Osteoblast (primary cell): ENCODE measurements around the gene ANKRD55. TPM values are rescaled to one million over a fixed set of nuclear protein-coding genes. Genes with fewer than 3 reads are reported as not detected.

Experiments
- DNase-seq: peaks from one replicate; pipeline ENCODE4 v3.0.0; 2011; ENCODE audit warnings: low spot score, mixed read lengths; ENCODE audit not compliant: insufficient read length; ENCODE audit errors: missing footprints
- H2AFZ ChIP-seq: 2 replicates; pipeline ENCODE4 v1.6.0; 2011; ENCODE audit warnings: mild to moderate bottlenecking, low read length
- H3K27ac ChIP-seq: 2 replicates; pipeline ENCODE4 v1.5.1; 2011; ENCODE audit warnings: mild to moderate bottlenecking, low read depth, low read length, moderate library complexity
- H3K27me3 ChIP-seq: 2 replicates; pipeline ENCODE4 v1.6.0; 2012; ENCODE audit warnings: mild to moderate bottlenecking, control low read depth, inconsistent platforms, low read length, moderate library complexity; ENCODE audit not compliant: insufficient read depth
- H3K36me3 ChIP-seq: 2 replicates; pipeline ENCODE4 v1.5.1; 2011; ENCODE audit warnings: mild to moderate bottlenecking, low read length, control low read depth, moderate library complexity; ENCODE audit not compliant: insufficient read depth
- H3K4me1 ChIP-seq: 2 replicates; pipeline ENCODE4 v1.5.1; 2011; ENCODE audit warnings: mild to moderate bottlenecking, low read length, control low read depth, moderate library complexity; ENCODE audit not compliant: insufficient read depth
- H3K4me2 ChIP-seq: 2 replicates; pipeline ENCODE4 v1.6.0; 2011; ENCODE audit warnings: mild to moderate bottlenecking, low read length; ENCODE audit not compliant: insufficient read depth
- H3K4me3 ChIP-seq: fragments of 200-600 bp; sonication (generic); 3 replicates; pipeline ENCODE4 v1.5.1; 2012; ENCODE audit warnings: mild to moderate bottlenecking, low read length, inconsistent platforms; ENCODE audit not compliant: insufficient read depth
- H3K79me2 ChIP-seq: 2 replicates; pipeline ENCODE4 v1.6.0; 2012; ENCODE audit warnings: mild to moderate bottlenecking, low read length, control low read depth, inconsistent platforms; ENCODE audit not compliant: insufficient read depth
- H3K9me3 ChIP-seq: 2 replicates; pipeline ENCODE4 v1.5.1; 2011; ENCODE audit warnings: low read depth, low read length, control low read depth
- H4K20me1 ChIP-seq: 2 replicates; pipeline ENCODE4 v1.6.0; 2012; ENCODE audit warnings: mild to moderate bottlenecking, low read length, control low read depth; ENCODE audit not compliant: insufficient read depth
- CTCF ChIP-seq: IDR thresholded peaks from 2 replicates; pipeline ENCODE4 v1.5.1; 2011; ENCODE audit warnings: mild to moderate bottlenecking, low read depth, low read length, moderate library complexity; ENCODE audit errors: extremely low read depth
- total RNA-seq: library from RNA; depleted of rRNA; stranded (reverse); fragments of >200 nt; gene quantifications from 2 replicates; pipeline ENCODE4 v1.2.3, GENCODE V29; 2012

ANKRD55 gene
- total RNA-seq, 1 donor: not detected

DNA sequence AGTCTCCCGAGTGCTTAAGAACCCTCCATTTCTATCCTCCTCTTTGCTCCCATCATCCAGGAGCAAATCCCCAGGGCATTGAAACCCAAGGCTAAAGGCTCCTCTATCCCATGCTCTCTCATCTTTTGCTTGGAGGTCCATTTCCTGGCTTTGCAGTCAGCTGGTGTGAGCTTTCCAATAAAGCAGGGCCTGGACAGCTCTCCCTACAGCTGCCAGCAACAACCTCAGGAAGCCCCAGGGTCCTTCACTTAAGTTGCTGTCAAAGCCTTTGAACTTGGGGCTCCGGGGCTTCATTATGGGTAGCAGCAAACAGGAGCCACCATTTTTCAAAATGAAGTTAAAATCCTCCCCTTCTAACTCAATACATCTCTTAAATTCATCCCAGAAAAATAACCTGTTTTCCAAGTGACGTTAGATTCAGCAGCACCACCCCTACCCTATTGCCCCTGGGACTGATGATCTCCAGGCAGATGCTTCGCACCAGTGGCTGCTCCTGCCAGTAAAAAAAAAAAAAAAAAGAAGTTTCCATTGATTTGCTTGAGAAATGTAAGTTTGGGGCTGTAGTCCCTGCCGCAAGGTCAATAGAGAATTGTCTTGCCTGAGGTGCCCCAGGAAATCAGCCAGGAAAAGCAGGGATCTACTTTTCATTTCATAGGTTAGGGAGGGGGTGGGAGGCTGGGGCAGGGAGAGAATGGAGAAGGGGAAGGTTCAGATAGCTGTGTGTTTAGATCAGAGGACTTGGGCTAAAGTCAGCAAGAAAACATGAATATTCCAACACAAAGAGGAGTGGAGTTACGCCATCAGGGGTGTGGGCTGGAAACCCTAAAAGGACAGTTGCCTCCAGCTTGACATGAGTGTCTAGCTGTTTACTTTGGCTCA lies 154.6 kb downstream of the ANKRD55 start:
- no peak overlapping the region for H3K4me2 ChIP-seq
- H3K36me3 ChIP-seq: no peaks in the 10 kb centered on the region
- no peak overlapping the region for H3K4me3 ChIP-seq
- no peaks in the 10 kb centered on the region for H3K79me2 ChIP-seq
- no peaks in the 10 kb centered on the region for H3K27me3 ChIP-seq
- no peaks in the 10 kb centered on the region for H4K20me1 ChIP-seq
- H3K9me3 ChIP-seq: no peaks in the 10 kb centered on the region
- no peak for DNase-seq
- TF ChIP-seq CTCF: no peak
- no peak overlapping the region for H2AFZ ChIP-seq
- H3K4me1 ChIP-seq: peaks cover 10% of the 10 kb centered on the region
- H3K27ac ChIP-seq: no peak overlapping the region

DNA sequence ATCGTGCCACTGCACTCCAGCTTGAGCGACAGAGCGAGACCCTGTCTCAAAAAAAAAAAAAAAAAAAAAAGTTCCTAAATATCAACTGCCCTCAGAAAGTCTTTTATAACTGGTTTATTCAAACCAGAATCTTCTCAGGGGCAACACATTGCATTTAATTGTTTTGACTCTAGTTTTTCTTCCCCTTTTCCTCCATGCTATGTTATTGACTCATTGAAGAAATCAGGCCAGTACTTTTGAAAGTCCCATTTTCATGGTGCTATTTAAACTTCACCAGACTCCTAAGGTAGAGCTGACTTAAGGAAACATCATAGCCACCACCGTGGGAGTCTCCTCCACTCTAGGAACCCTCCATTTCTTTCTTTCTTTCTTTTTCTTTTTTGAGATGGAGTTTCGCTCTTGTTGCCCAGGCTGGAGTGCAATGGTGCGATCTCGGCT lies 155.3 kb downstream of the ANKRD55 start:
- Histone ChIP-seq H3K36me3 (no peaks in the 10 kb centered on the region), H3K27ac (no peak overlapping the region), H2AFZ (no peak overlapping the region), H3K9me3 (no peaks in the 10 kb centered on the region), H3K4me2 (no peak overlapping the region), H3K79me2 (no peaks in the 10 kb centered on the region), H3K4me3 (no peak overlapping the region), H4K20me1 (no peaks in the 10 kb centered on the region), H3K4me1 (peaks cover 10% of the 10 kb centered on the region), H3K27me3 (no peaks in the 10 kb centered on the region)
- no peak for DNase-seq
- TF ChIP-seq CTCF: no peak

GRCh38 chr5:56076486-56076885 lies 156.6 kb downstream of the ANKRD55 start:
- Histone ChIP-seq H3K9me3 (no peaks in the 10 kb centered on the region), H3K4me1 (peaks cover 10% of the 10 kb centered on the region), H3K27ac (no peak overlapping the region), H3K27me3 (no peaks in the 10 kb centered on the region), H3K36me3 (no peaks in the 10 kb centered on the region), H3K4me3 (no peak overlapping the region), H3K4me2 (no peak overlapping the region), H3K79me2 (no peaks in the 10 kb centered on the region), H2AFZ (no peak overlapping the region), H4K20me1 (no peaks in the 10 kb centered on the region)
- no peak for DNase-seq
- TF ChIP-seq CTCF: no peak

DNA sequence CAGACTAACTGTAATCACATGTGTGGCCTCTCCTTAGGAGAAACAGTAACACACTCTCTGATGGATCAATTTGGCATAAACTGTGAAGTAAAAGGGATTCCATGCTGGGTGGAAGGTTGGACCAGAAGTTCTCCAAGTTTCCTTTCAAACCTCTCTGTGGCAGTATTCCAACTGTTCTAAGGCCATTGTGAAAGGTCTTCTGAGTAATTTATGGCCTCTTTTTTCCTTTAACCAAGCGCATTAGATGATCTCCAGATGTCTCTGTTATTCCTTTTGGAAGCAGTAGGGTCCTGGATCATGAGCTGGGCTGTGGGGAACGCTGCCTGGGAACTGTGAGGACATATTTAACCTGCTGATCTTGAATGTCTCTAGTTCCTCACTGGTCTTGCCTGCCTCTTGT lies 157.8 kb downstream of the ANKRD55 start:
- Histone ChIP-seq H4K20me1 (no peaks in the 10 kb centered on the region), H3K27ac (no peak overlapping the region), H3K27me3 (no peaks in the 10 kb centered on the region), H3K36me3 (no peaks in the 10 kb centered on the region), H3K9me3 (no peaks in the 10 kb centered on the region), H3K4me3 (no peak overlapping the region), H3K79me2 (no peaks in the 10 kb centered on the region), H3K4me2 (no peak overlapping the region), H2AFZ (no peak overlapping the region), H3K4me1 (peaks cover 16% of the 10 kb centered on the region)
- TF ChIP-seq CTCF: no peak
- DNase-seq: peak; percentile 51
